ENCODE measurements around the gene CCDC102A. TPM values are rescaled to one million over a fixed set of nuclear protein-coding genes. Genes with fewer than 3 reads are reported as not detected.

The CCDC102A gene
- total and polyA plus RNA-seq, 2 of the 13 experiments (the other 11 are each of a cell fraction or from before 2014, with no cell fraction given), result 2.1 to 2.8 TPM

DNA sequence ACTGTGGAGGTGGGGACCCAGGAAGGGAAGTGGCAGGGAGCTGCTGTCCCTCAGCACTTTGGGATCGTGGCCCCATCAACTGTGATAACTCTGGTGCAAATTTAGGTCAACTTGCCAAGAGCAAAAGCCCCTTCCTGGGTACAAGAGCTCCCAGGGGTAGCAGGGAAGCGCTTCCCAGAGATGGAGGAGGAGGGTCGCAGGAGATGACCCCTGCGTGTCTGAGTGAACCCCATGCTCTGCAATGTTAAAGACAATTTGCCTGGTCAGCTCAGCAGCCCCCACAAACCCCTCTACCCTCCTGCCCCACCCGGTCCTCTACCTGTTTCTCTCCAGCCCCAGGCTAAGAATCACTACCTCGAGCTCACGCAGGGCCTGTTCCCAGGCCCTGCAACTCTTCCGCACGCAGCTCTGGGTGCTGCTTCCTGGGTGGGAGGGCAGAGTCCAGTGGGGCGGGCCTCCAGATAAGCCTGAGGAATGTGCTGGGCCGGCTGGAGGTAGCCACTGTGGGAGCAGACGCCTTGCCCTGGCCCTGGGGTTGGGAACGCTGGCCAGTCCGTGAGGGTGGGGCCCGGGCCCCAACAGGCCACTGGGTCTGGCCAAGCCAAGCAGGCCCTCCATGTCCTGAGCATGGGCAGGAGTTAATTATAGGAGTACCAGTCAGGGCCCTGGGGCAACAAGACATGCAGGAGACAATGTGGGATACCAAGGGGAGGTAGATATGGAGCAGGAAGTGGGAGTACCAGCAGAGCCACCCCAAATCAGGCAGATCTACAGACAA, 56.2 kb downstream of the CCDC102A start (continued):
- TF ChIP-seq, protein P1, sequence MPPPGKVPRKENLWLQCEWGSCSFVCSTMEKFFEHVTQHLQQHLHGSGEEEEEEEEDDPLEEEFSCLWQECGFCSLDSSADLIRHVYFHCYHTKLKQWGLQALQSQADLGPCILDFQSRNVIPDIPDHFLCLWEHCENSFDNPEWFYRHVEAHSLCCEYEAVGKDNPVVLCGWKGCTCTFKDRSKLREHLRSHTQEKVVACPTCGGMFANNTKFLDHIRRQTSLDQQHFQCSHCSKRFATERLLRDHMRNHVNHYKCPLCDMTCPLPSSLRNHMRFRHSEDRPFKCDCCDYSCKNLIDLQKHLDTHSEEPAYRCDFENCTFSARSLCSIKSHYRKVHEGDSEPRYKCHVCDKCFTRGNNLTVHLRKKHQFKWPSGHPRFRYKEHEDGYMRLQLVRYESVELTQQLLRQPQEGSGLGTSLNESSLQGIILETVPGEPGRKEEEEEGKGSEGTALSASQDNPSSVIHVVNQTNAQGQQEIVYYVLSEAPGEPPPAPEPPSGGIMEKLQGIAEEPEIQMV (CRISPR knock-in tag; IDR thresholded peaks at IDR 0.05; ENCODE audit: low read depth), result peak; percentile 22; the same call in 1 of the 2 replicates
- TF ChIP-seq ZNF550 (CRISPR knock-in tag; IDR thresholded peaks at IDR 0.05; ENCODE audit: borderline replicate concordance) (peak; percentile 38; the same call in 1 of the 2 replicates), RAD21 (CRISPR knock-in tag; IDR thresholded peaks at IDR 0.05) (peak; percentile 44; the same call in 1 of the 2 replicates), GATAD2A (CRISPR knock-in tag; IDR thresholded peaks at IDR 0.05) (peak; percentile 79), FOXA3 (CRISPR knock-in tag; IDR thresholded peaks at IDR 0.05) (peak; percentile 47), HDAC2 (CRISPR knock-in tag; IDR thresholded peaks at IDR 0.05) (no peak; the same call in 1 of the 2 replicates), ZNF644 (CRISPR knock-in tag; IDR thresholded peaks at IDR 0.05; ENCODE audit: low read depth) (0 out of 2 replicates have a peak, but pooled peaks have one; percentile 30), ZBTB20 (CRISPR knock-in tag; IDR thresholded peaks at IDR 0.05; ENCODE audit: borderline replicate concordance, low read depth) (peak; percentile 21; the same call in 1 of the 2 replicates), ZNF260 (CRISPR knock-in tag; IDR thresholded peaks at IDR 0.05; ENCODE audit: borderline replicate concordance, low read depth) (peak; percentile 83; the same call in 1 of the 2 replicates), ZNF24 (IDR thresholded peaks at IDR 0.05) (no peak), DR1 (CRISPR knock-in tag; IDR thresholded peaks at IDR 0.05) (peak; percentile 34; the same call in 1 of the 2 replicates), KLF6 (CRISPR knock-in tag; IDR thresholded peaks at IDR 0.05) (peak; percentile 70; the same call in 1 of the 2 replicates), KDM4B (CRISPR knock-in tag; IDR thresholded peaks at IDR 0.05) (no peak; the same call in 1 of the 2 replicates), RXRB (CRISPR knock-in tag; IDR thresholded peaks at IDR 0.05; ENCODE audit: borderline replicate concordance) (peak; percentile 63; the same call in 1 of the 2 replicates), ZNF225 (CRISPR knock-in tag; IDR thresholded peaks at IDR 0.05) (no peak), SMAD3 (CRISPR knock-in tag; IDR thresholded peaks at IDR 0.05) (no peak), CBX2 (IDR thresholded peaks at IDR 0.05; ENCODE audit: low read depth, low read length) (no peak), CBX2 (CRISPR knock-in tag; IDR thresholded peaks at IDR 0.05; ENCODE audit: low read depth) (0 out of 2 replicates have a peak, but pooled peaks have one; percentile 29), CBX5 (CRISPR knock-in tag; IDR thresholded peaks at IDR 0.05; ENCODE audit: borderline replicate concordance) (peak; percentile 24; the same call in 1 of the 2 replicates), ZNF484 (CRISPR knock-in tag; IDR thresholded peaks at IDR 0.05; ENCODE audit: borderline replicate concordance, low read depth) (0 out of 2 replicates have a peak, but pooled peaks have one; percentile 23), TBX2 (CRISPR knock-in tag; IDR thresholded peaks at IDR 0.05; ENCODE audit: borderline replicate concordance) (peak; percentile 82; the same call in 1 of the 2 replicates), GZF1 (CRISPR knock-in tag; IDR thresholded peaks at IDR 0.05) (peak; percentile 95), ATRX (CRISPR knock-in tag; IDR thresholded peaks at IDR 0.05; ENCODE audit: borderline replicate concordance) (no peak)
- TF ChIP-seq, protein P2, sequence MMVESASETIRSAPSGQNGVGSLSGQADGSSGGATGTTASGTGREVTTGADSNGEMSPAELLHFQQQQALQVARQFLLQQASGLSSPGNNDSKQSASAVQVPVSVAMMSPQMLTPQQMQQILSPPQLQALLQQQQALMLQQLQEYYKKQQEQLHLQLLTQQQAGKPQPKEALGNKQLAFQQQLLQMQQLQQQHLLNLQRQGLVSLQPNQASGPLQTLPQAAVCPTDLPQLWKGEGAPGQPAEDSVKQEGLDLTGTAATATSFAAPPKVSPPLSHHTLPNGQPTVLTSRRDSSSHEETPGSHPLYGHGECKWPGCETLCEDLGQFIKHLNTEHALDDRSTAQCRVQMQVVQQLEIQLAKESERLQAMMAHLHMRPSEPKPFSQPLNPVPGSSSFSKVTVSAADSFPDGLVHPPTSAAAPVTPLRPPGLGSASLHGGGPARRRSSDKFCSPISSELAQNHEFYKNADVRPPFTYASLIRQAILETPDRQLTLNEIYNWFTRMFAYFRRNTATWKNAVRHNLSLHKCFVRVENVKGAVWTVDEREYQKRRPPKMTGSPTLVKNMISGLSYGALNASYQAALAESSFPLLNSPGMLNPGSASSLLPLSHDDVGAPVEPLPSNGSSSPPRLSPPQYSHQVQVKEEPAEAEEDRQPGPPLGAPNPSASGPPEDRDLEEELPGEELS (CRISPR knock-in tag; IDR thresholded peaks at IDR 0.05), result peak; percentile 10; the same call in 1 of the 2 replicates
- TF ChIP-seq, protein P3, sequence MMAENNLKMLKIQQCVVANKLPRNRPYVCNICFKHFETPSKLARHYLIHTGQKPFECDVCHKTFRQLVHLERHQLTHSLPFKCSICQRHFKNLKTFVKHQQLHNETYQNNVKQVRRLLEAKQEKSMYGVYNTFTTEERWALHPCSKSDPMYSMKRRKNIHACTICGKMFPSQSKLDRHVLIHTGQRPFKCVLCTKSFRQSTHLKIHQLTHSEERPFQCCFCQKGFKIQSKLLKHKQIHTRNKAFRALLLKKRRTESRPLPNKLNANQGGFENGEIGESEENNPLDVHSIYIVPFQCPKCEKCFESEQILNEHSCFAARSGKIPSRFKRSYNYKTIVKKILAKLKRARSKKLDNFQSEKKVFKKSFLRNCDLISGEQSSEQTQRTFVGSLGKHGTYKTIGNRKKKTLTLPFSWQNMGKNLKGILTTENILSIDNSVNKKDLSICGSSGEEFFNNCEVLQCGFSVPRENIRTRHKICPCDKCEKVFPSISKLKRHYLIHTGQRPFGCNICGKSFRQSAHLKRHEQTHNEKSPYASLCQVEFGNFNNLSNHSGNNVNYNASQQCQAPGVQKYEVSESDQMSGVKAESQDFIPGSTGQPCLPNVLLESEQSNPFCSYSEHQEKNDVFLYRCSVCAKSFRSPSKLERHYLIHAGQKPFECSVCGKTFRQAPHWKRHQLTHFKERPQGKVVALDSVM (CRISPR knock-in tag; IDR thresholded peaks at IDR 0.05), result 0 out of 2 replicates have a peak, but pooled peaks have one; percentile 48

Measured in HepG2 (cell line).